Hypothalamus (tissue), 51 donors: ENCODE measurements around the gene KCNQ1.

Experiments
- DNase-seq, 51 donors: peaks; one replicate each; lab custom pipeline; 2025; lab: John Stamatoyannopoulos, UW

The KCNQ1 gene

GRCh38 chr11:2444821-2445745, at the start of gene KCNQ1:
KCNQ1 (plus strand) TSS chr11:2445008; CDS start chr11:2445099, 91 bp downstream.
- peak in 1 of 51 donors; percentile 12 for DNase-seq

GRCh38 chr11:2395211-2395730, 49.5 kb upstream of the KCNQ1 start:
- DNase-seq, result no peak

- DNase-seq, result no peak
Observed at GRCh38 chr11:2395856-2396255, 49.0 kb upstream of the KCNQ1 start.

GRCh38 chr11:2396471-2396870, 48.3 kb upstream of the KCNQ1 start:
- DNase-seq, result no peak

GRCh38 chr11:2397005-2397404, 47.8 kb upstream of the KCNQ1 start:
- DNase-seq, result no peak

- no peak for DNase-seq
Observed at GRCh38 chr11:2398664-2399355, 46.0 kb upstream of the KCNQ1 start.

GRCh38 chr11:2399488-2400068, 45.2 kb upstream of the KCNQ1 start:
- peak in 6 of 51 donors; percentile 48 to 72 (median 59) for DNase-seq

GRCh38 chr11:2400069-2400761, 44.6 kb upstream of the KCNQ1 start, which contains the start of gene TSSC4:
TSSC4 (plus strand) TSS chr11:2400750; CDS start chr11:2402634, 1,884 bp downstream.
- peak; percentile 95 to 100 (median 99) for DNase-seq

GRCh38 chr11:2400762-2401435, 43.9 kb upstream of the KCNQ1 start:
- DNase-seq, result peak in 2 of 51 donors; percentile 42 to 57

GRCh38 chr11:2401436-2401984, 43.3 kb upstream of the KCNQ1 start:
- no peak for DNase-seq

GRCh38 chr11:2402106-2402505, 42.7 kb upstream of the KCNQ1 start:
- no peak for DNase-seq

- DNase-seq, result no peak
Observed at GRCh38 chr11:2402890-2403645, 41.7 kb upstream of the KCNQ1 start.

- no peak for DNase-seq
Observed at GRCh38 chr11:2404735-2405196, 40.0 kb upstream of the KCNQ1 start.

- no peak for DNase-seq
Observed at GRCh38 chr11:2406451-2406850, 38.4 kb upstream of the KCNQ1 start.

GRCh38 chr11:2406878-2407410, 37.9 kb upstream of the KCNQ1 start:
- DNase-seq, result no peak

GRCh38 chr11:2408671-2409070, 36.1 kb upstream of the KCNQ1 start:
- no peak for DNase-seq

GRCh38 chr11:2409126-2409525, 35.7 kb upstream of the KCNQ1 start:
- no peak for DNase-seq
